ENCODE results near the gene RAF1.

Gene RAF1

GRCh38 chr3:12660196-12660595, 3.7 kb downstream of the RAF1 start:
- no peak overlapping the region for H2AFZ ChIP-seq (ENCODE audit: low read depth, low read length, severe bottlenecking)
- H3K4me3 ChIP-seq (ENCODE audit: insufficient read depth, low read length, poor library complexity, severe bottlenecking): no peak overlapping the region
- no peaks in the 10 kb centered on the region for H3K27me3 ChIP-seq (ENCODE audit: low read length)
- peaks cover 17% of the 10 kb centered on the region; the same call in 1 of the 2 replicates for H3F3A ChIP-seq (ENCODE audit: insufficient read depth)
- TF ChIP-seq EZH2phosphoT487 (conservative IDR thresholded peaks at IDR 0.05; ENCODE audit: low read length) (no peak), CTCF (IDR thresholded peaks at IDR 0.05; ENCODE audit: insufficient read depth, low read length, poor library complexity, severe bottlenecking) (no peak)
- H3K9ac ChIP-seq (ENCODE audit: low read length): no peak overlapping the region
- peaks cover 25% of the 10 kb centered on the region for H4K20me1 ChIP-seq (ENCODE audit: low read depth, low read length)
- no peaks in the 10 kb centered on the region for H3K9me3 ChIP-seq (ENCODE audit: insufficient read depth, low read length)
- H3K27ac ChIP-seq (ENCODE audit: low read depth, low read length): no peak overlapping the region; the same call in 1 of the 2 replicates
- H3K9me2 ChIP-seq (replicated peaks; ENCODE audit: insufficient read depth, low read length): no peaks in the 10 kb centered on the region
- peaks cover 87% of the 10 kb centered on the region for H3K79me2 ChIP-seq (ENCODE audit: insufficient read depth, low read length)
- no peaks in the 10 kb centered on the region for H3K36me3 ChIP-seq (ENCODE audit: low read length)
- H3K4me2 ChIP-seq (ENCODE audit: low read depth, low read length, poor library complexity, severe bottlenecking): peak overlapping the region; percentile 70

GRCh38 chr3:12659316-12660015, 4.5 kb downstream of the RAF1 start:
- no peak for TF ChIP-seq CTCF (IDR thresholded peaks at IDR 0.05; ENCODE audit: insufficient read depth, low read length, poor library complexity, severe bottlenecking)
- TF ChIP-seq EZH2phosphoT487 (conservative IDR thresholded peaks at IDR 0.05; ENCODE audit: low read length): no peak
- H4K20me1 ChIP-seq (ENCODE audit: low read depth, low read length): peaks cover 25% of the 10 kb centered on the region

GRCh38 chr3:12658593-12659058, 5.3 kb downstream of the RAF1 start:
- no peaks in the 10 kb centered on the region for H3K27me3 ChIP-seq (ENCODE audit: low read length)
- TF ChIP-seq EZH2phosphoT487 (conservative IDR thresholded peaks at IDR 0.05; ENCODE audit: low read length) (no peak), CTCF (IDR thresholded peaks at IDR 0.05; ENCODE audit: insufficient read depth, low read length, poor library complexity, severe bottlenecking) (no peak)
- no peaks in the 10 kb centered on the region for H3K9me3 ChIP-seq (ENCODE audit: insufficient read depth, low read length)
- H2AFZ ChIP-seq (ENCODE audit: low read depth, low read length, severe bottlenecking): no peak overlapping the region
- peaks cover 100% of the 10 kb centered on the region for H3K79me2 ChIP-seq (ENCODE audit: insufficient read depth, low read length)
- H3K36me3 ChIP-seq (ENCODE audit: low read length): no peaks in the 10 kb centered on the region
- H3K9ac ChIP-seq (ENCODE audit: low read length): no peak overlapping the region
- H3K9me2 ChIP-seq (replicated peaks; ENCODE audit: insufficient read depth, low read length): no peaks in the 10 kb centered on the region
- peaks cover 25% of the 10 kb centered on the region for H4K20me1 ChIP-seq (ENCODE audit: low read depth, low read length)
- H3K4me2 ChIP-seq (ENCODE audit: low read depth, low read length, poor library complexity, severe bottlenecking): peak overlapping the region; percentile 30
- no peak overlapping the region for H3K4me3 ChIP-seq (ENCODE audit: insufficient read depth, low read length, poor library complexity, severe bottlenecking)
- peaks cover 17% of the 10 kb centered on the region; the same call in 1 of the 2 replicates for H3F3A ChIP-seq (ENCODE audit: insufficient read depth)
- no peak overlapping the region for H3K27ac ChIP-seq (ENCODE audit: low read depth, low read length)

More at GRCh38 chr3:12659316-12660015, 4.5 kb downstream of the RAF1 start:
- Histone ChIP-seq H3K27me3 (ENCODE audit: low read length) (no peaks in the 10 kb centered on the region), H3K27ac (ENCODE audit: low read depth, low read length) (no peak overlapping the region), H3K4me2 (ENCODE audit: low read depth, low read length, poor library complexity, severe bottlenecking) (peak overlapping the region; percentile 70), H2AFZ (ENCODE audit: low read depth, low read length, severe bottlenecking) (no peak overlapping the region), H3F3A (ENCODE audit: insufficient read depth) (peaks cover 17% of the 10 kb centered on the region; the same call in 1 of the 2 replicates), H3K79me2 (ENCODE audit: insufficient read depth, low read length) (peaks cover 94% of the 10 kb centered on the region), H3K9me3 (ENCODE audit: insufficient read depth, low read length) (no peaks in the 10 kb centered on the region), H3K36me3 (ENCODE audit: low read length) (no peaks in the 10 kb centered on the region), H3K9ac (ENCODE audit: low read length) (no peak overlapping the region), H3K4me3 (ENCODE audit: insufficient read depth, low read length, poor library complexity, severe bottlenecking) (no peak overlapping the region), H3K9me2 (replicated peaks; ENCODE audit: insufficient read depth, low read length) (no peaks in the 10 kb centered on the region)

Measured in SU-DHL-6 (cell line).